Measurements from ENCODE around the gene AOPEP. TPM values are rescaled to one million over a fixed set of nuclear protein-coding genes. Genes with fewer than 3 reads are reported as not detected.

AOPEP gene
- total and polyA plus RNA-seq, 2 of the 13 experiments (the other 11 are each of a cell fraction or from before 2014, with no cell fraction given), result 22.2 to 41.6 TPM

DNA sequence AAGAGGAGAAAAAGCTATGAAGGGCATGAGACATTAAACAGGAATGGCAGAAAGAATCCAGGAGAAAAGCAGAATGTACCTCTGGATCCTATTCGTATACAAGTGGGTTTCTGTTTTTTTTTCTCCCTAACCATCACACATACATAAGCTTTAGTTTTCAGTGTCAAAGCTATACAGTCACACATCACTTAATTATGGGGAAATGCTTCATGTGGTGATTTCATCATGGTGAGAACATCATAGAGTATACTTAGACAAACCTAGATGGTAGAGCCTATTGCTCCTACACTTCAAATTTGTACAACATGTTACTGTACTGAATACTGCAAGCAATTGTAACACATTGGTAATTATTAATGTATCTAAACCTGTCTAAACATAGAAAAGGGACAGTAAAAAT is 290.6 kb downstream of the AOPEP start:
- no peak overlapping the region for H3K27ac ChIP-seq (ENCODE audit: extremely low read length, insufficient read depth, low read length)
- H3K9ac ChIP-seq (ENCODE audit: insufficient read depth, low read depth, low read length), result no peak overlapping the region

DNA sequence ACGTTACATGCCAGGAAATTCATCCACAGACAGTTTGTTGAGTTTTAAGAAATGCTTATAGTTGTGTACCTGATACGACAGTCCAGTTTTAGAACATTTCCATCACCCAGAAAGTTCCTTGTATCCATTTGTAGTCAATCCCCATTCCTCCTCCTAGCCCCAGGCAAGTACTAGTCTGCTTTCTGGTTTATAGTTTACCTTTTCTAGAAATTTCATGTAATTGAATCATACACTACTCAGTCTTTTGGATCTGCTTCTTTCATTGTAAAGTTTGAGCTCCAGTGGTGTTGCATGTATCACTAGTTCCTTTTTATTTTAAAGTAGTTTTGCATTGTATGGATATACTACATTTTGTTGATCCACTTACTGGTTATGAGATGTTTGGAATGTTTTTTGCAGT is 291.2 kb downstream of the AOPEP start:
- Histone ChIP-seq H3K4me2 (ENCODE audit: low read depth, low read length) (no peak overlapping the region), H3K79me2 (ENCODE audit: insufficient read depth, low read length) (peaks cover 87% of the 10 kb centered on the region), H3K27ac (ENCODE audit: extremely low read length, insufficient read depth, low read length) (no peak overlapping the region), H3K27me3 (ENCODE audit: control insufficient read depth in 1 of 2, insufficient read depth in 2 of 2, low read length in 2 of 2) (no peaks in the 10 kb centered on the region), H3K4me1 (ENCODE audit: insufficient read depth, low read length) (peaks cover 84% of the 10 kb centered on the region), H3K4me3 (replicated peaks in 1 of 3; ENCODE audit: insufficient read depth in 1 of 3, low read depth in 2 of 3, low read length in 3 of 3) (no peak overlapping the region), H3K9ac (ENCODE audit: insufficient read depth, low read depth, low read length) (no peak overlapping the region), H3K9me3 (ENCODE audit: low read length) (no peaks in the 10 kb centered on the region), H4K20me1 (ENCODE audit: insufficient read depth, low read length) (peaks cover 5% of the 10 kb centered on the region), H3K36me3 (replicated peaks in 1 of 2; ENCODE audit: control insufficient read depth in 1 of 2, insufficient read depth in 2 of 2, low read length in 2 of 2) (peaks cover 13 to 71% of the 10 kb centered on the region in 2 experiments), H2AFZ (ENCODE audit: low read length) (no peak overlapping the region)
- in situ Hi-C loops (cut with HindIII; ENCODE audit: extremely low pct_ligation_motif_present, low pct_unique_long_range_greater_than_20kb), result no loop called here
- 97% methylated on average over 2 of the region's 2 CpGs for WGBS (ENCODE audit: low lambda C conversion rate)
- CTCF ChIA-PET (ENCODE audit: low intra/inter-chr PET ratio, low total read pairs), result no interaction called here
- no TSS peak for BruUV-seq (replicated peaks)
- ATAC-seq (no peak), FAIRE-seq (no peak), DNase-seq (ENCODE audit: low spot score) (no peak)
- POLR2A ChIA-PET, result interaction anchor here (1.3 to 1.4 kb wide), 2 partner anchors 9 to 11 kb away, joined by 3 to 6 read pairs; no protein-coding TSS in a partner anchor
- intact Hi-C loops (cut with micrococcal nuclease; ENCODE audit: unreplicated experiment), result no loop called here
- no peak for TF ChIP-seq ZNF737 (CRISPR knock-in tag; IDR thresholded peaks at IDR 0.05; ENCODE audit: borderline replicate concordance)
- no peak for TF ChIP-seq PATZ1 (CRISPR knock-in tag; IDR thresholded peaks at IDR 0.05)
- no peak for TF ChIP-seq ZNF326 (CRISPR knock-in tag; IDR thresholded peaks at IDR 0.05; ENCODE audit: borderline replicate concordance)
- no peak for TF ChIP-seq TEAD2 (CRISPR knock-in tag; IDR thresholded peaks at IDR 0.05)
- TF ChIP-seq XBP1 (CRISPR knock-in tag; IDR thresholded peaks at IDR 0.05), result no peak
- no peak for TF ChIP-seq MLLT10 (CRISPR knock-in tag; IDR thresholded peaks at IDR 0.05)
- TF ChIP-seq ZNF619 (CRISPR knock-in tag; IDR thresholded peaks at IDR 0.05), result no peak
- TF ChIP-seq TRAFD1 (CRISPR knock-in tag; IDR thresholded peaks at IDR 0.05; ENCODE audit: borderline replicate concordance), result no peak
- TF ChIP-seq ONECUT2 (CRISPR knock-in tag; IDR thresholded peaks at IDR 0.05), result no peak
- no peak for TF ChIP-seq RORA (CRISPR knock-in tag; IDR thresholded peaks at IDR 0.05)
- TF ChIP-seq, protein P1, sequence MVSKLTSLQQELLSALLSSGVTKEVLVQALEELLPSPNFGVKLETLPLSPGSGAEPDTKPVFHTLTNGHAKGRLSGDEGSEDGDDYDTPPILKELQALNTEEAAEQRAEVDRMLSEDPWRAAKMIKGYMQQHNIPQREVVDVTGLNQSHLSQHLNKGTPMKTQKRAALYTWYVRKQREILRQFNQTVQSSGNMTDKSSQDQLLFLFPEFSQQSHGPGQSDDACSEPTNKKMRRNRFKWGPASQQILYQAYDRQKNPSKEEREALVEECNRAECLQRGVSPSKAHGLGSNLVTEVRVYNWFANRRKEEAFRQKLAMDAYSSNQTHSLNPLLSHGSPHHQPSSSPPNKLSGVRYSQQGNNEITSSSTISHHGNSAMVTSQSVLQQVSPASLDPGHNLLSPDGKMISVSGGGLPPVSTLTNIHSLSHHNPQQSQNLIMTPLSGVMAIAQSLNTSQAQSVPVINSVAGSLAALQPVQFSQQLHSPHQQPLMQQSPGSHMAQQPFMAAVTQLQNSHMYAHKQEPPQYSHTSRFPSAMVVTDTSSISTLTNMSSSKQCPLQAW (CRISPR knock-in tag; IDR thresholded peaks at IDR 0.05), result no peak
- TF ChIP-seq ZNF7 (CRISPR knock-in tag; IDR thresholded peaks at IDR 0.05), result no peak

More for the DNA sequence above, 290.6 kb downstream of the AOPEP start:
- H3K79me2 ChIP-seq (ENCODE audit: insufficient read depth, low read length), result peaks cover 92% of the 10 kb centered on the region
- no peak overlapping the region for H2AFZ ChIP-seq (ENCODE audit: low read length)
- no TSS peak for BruUV-seq (replicated peaks)
- FAIRE-seq, result no peak
- ChIA-PET POLR2A (interaction anchor here (1.1 kb wide), 2 partner anchors 9 to 10 kb away, joined by 3 read pairs; no protein-coding TSS in a partner anchor), CTCF (ENCODE audit: low intra/inter-chr PET ratio, low total read pairs) (no interaction called here)
- no peak for DNase-seq (ENCODE audit: low spot score)
- in situ Hi-C loops (cut with HindIII; ENCODE audit: extremely low pct_ligation_motif_present, low pct_unique_long_range_greater_than_20kb) (no loop called here), intact Hi-C loops (cut with micrococcal nuclease; ENCODE audit: unreplicated experiment) (no loop called here)
- H4K20me1 ChIP-seq (ENCODE audit: insufficient read depth, low read length), result peaks cover 5% of the 10 kb centered on the region
- peaks cover 13 to 71% of the 10 kb centered on the region in 2 experiments for H3K36me3 ChIP-seq (replicated peaks in 1 of 2; ENCODE audit: control insufficient read depth in 1 of 2, insufficient read depth in 2 of 2, low read length in 2 of 2)
- ATAC-seq, result no peak
- H3K27me3 ChIP-seq (ENCODE audit: control insufficient read depth in 1 of 2, insufficient read depth in 2 of 2, low read length in 2 of 2), result no peaks in the 10 kb centered on the region
- H3K4me3 ChIP-seq (replicated peaks in 1 of 3; ENCODE audit: insufficient read depth in 1 of 3, low read depth in 2 of 3, low read length in 3 of 3), result no peak overlapping the region
- no peak for TF ChIP-seq PCBP2 (optimal IDR thresholded peaks at IDR 0.05; ENCODE audit: low read depth, low read length, poor library complexity, severe bottlenecking)
- no peaks in the 10 kb centered on the region for H3K9me3 ChIP-seq (ENCODE audit: low read length)
- 98% methylated on average over 1 of the region's 1 CpG for WGBS (ENCODE audit: low lambda C conversion rate)
- peaks cover 84% of the 10 kb centered on the region for H3K4me1 ChIP-seq (ENCODE audit: insufficient read depth, low read length)
- H3K4me2 ChIP-seq (ENCODE audit: low read depth, low read length), result no peak overlapping the region
